ENCODE results near the gene CNOT2. TPM values are rescaled to one million over a fixed set of nuclear protein-coding genes. Genes with fewer than 3 reads are reported as not detected.

Gene CNOT2
- total RNA-seq, 2 experiments from 2014 or later: 121 to 123 TPM

- no peak for DNase-seq (ENCODE audit: low spot score)
- no peak overlapping the region for H3K27ac ChIP-seq (ENCODE audit: low read depth, low read length, poor library complexity, severe bottlenecking)
- POLR2A ChIA-PET: interaction anchor here (0.5 to 0.6 kb wide), 2 partner anchors 10 to 373 kb away, joined by 4 to 5 read pairs; no protein-coding TSS in a partner anchor
- TF ChIP-seq, protein P1, sequence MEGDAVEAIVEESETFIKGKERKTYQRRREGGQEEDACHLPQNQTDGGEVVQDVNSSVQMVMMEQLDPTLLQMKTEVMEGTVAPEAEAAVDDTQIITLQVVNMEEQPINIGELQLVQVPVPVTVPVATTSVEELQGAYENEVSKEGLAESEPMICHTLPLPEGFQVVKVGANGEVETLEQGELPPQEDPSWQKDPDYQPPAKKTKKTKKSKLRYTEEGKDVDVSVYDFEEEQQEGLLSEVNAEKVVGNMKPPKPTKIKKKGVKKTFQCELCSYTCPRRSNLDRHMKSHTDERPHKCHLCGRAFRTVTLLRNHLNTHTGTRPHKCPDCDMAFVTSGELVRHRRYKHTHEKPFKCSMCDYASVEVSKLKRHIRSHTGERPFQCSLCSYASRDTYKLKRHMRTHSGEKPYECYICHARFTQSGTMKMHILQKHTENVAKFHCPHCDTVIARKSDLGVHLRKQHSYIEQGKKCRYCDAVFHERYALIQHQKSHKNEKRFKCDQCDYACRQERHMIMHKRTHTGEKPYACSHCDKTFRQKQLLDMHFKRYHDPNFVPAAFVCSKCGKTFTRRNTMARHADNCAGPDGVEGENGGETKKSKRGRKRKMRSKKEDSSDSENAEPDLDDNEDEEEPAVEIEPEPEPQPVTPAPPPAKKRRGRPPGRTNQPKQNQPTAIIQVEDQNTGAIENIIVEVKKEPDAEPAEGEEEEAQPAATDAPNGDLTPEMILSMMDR (conservative IDR thresholded peaks at IDR 0.05; ENCODE audit: low read length): no peak
- TF ChIP-seq EZH2phosphoT487 (IDR thresholded peaks at IDR 0.05; ENCODE audit: borderline replicate concordance, low read depth, low read length): no peak
- peaks cover 57% of the 10 kb centered on the region for H3K36me3 ChIP-seq (ENCODE audit: insufficient read depth, low read length)
- no TSS peak for BruUV-seq (replicated peaks)
- peaks cover 62% of the 10 kb centered on the region for H3K4me1 ChIP-seq (ENCODE audit: insufficient read depth, low read length, poor library complexity, severe bottlenecking)
- no peaks in the 10 kb centered on the region for H3K9me2 ChIP-seq (ENCODE audit: insufficient read depth, low read length)
- H3K9me3 ChIP-seq (ENCODE audit: low read length): no peaks in the 10 kb centered on the region
- H4K20me1 ChIP-seq (ENCODE audit: insufficient read depth, low read length): peaks cover 37% of the 10 kb centered on the region; the same call in 1 of the 2 replicates
- no peak overlapping the region for H3K4me3 ChIP-seq (ENCODE audit: low read depth, low read length, poor library complexity, severe bottlenecking)
- H3K4me2 ChIP-seq (ENCODE audit: low read length): peak overlapping the region; percentile 29; the same call in 1 of the 2 replicates
- intact Hi-C loops (cut with micrococcal nuclease; ENCODE audit: unreplicated experiment): no loop called here
- peaks cover 98% of the 10 kb centered on the region for H3K79me2 ChIP-seq (ENCODE audit: insufficient read depth, low read depth, low read length)
- CTCF ChIA-PET (ENCODE audit: unreplicated experiment): no interaction called here
- no peak overlapping the region for H2AFZ ChIP-seq (ENCODE audit: low read length)
These were observed 8.0 kb downstream of the CNOT2 start for GRCh38 chr12:70251226-70251625.

DNA sequence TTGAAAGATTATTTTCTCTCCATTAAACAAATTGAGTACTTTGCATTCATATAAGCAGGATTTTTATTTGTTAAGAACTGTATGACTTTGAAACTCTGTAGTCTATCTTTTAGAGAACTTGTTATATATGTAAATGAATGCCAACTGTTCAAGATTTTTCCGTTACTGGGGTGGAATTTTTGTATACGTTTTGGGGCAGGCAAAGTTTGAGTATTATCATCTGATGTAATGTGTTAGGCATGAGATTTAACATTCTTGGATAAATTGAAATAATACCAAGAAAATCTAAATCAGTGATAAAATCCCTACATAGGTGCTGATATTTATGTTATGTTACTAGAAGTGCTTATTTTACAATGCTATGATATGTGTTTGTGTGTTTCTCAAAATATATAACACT, 8.4 kb downstream of the CNOT2 start:
- peaks cover 55% of the 10 kb centered on the region for H3K36me3 ChIP-seq (ENCODE audit: insufficient read depth, low read length)
- no peak overlapping the region for H3K4me2 ChIP-seq (ENCODE audit: low read length)
- intact Hi-C loops (cut with micrococcal nuclease; ENCODE audit: unreplicated experiment): no loop called here
- H4K20me1 ChIP-seq (ENCODE audit: insufficient read depth, low read length): peaks cover 33% of the 10 kb centered on the region; the same call in 1 of the 2 replicates
- no peak for DNase-seq (ENCODE audit: low spot score)
- TF ChIP-seq EZH2phosphoT487 (IDR thresholded peaks at IDR 0.05; ENCODE audit: borderline replicate concordance, low read depth, low read length): no peak
- TF ChIP-seq, protein P1 (conservative IDR thresholded peaks at IDR 0.05; ENCODE audit: low read length): no peak
- H3K27ac ChIP-seq (ENCODE audit: low read depth, low read length, poor library complexity, severe bottlenecking): no peak overlapping the region
- H2AFZ ChIP-seq (ENCODE audit: low read length): no peak overlapping the region
- BruUV-seq (replicated peaks): no TSS peak
- H3K4me3 ChIP-seq (ENCODE audit: low read depth, low read length, poor library complexity, severe bottlenecking): no peak overlapping the region
- CTCF ChIA-PET (ENCODE audit: unreplicated experiment): no interaction called here
- H3K4me1 ChIP-seq (ENCODE audit: insufficient read depth, low read length, poor library complexity, severe bottlenecking): peaks cover 62% of the 10 kb centered on the region
- POLR2A ChIA-PET: interaction anchor here (0.5 to 0.6 kb wide), 2 partner anchors 10 to 373 kb away, joined by 4 to 5 read pairs; no protein-coding TSS in a partner anchor
- peaks cover 98% of the 10 kb centered on the region for H3K79me2 ChIP-seq (ENCODE audit: insufficient read depth, low read depth, low read length)
- H3K9me3 ChIP-seq (ENCODE audit: low read length): no peaks in the 10 kb centered on the region; the same call in 1 of the 2 replicates
- no peaks in the 10 kb centered on the region for H3K9me2 ChIP-seq (ENCODE audit: insufficient read depth, low read length)

- peaks cover 28% of the 10 kb centered on the region; the same call in 1 of the 2 replicates for H4K20me1 ChIP-seq (ENCODE audit: insufficient read depth, low read length)
- intact Hi-C loops (cut with micrococcal nuclease; ENCODE audit: unreplicated experiment): no loop called here
- no peaks in the 10 kb centered on the region; the same call in 1 of the 2 replicates for H3K9me3 ChIP-seq (ENCODE audit: low read length)
- no peak overlapping the region for H3K4me3 ChIP-seq (ENCODE audit: low read depth, low read length, poor library complexity, severe bottlenecking)
- TF ChIP-seq, protein P1 (conservative IDR thresholded peaks at IDR 0.05; ENCODE audit: low read length): no peak
- TF ChIP-seq EZH2phosphoT487 (IDR thresholded peaks at IDR 0.05; ENCODE audit: borderline replicate concordance, low read depth, low read length): no peak
- ChIA-PET POLR2A (no interaction called here), CTCF (ENCODE audit: unreplicated experiment) (no interaction called here)
- no peak overlapping the region for H3K4me2 ChIP-seq (ENCODE audit: low read length)
- H3K36me3 ChIP-seq (ENCODE audit: insufficient read depth, low read length): peaks cover 55% of the 10 kb centered on the region
- BruUV-seq (replicated peaks): no TSS peak
- H3K79me2 ChIP-seq (ENCODE audit: insufficient read depth, low read depth, low read length): peaks cover 98% of the 10 kb centered on the region
- H3K27ac ChIP-seq (ENCODE audit: low read depth, low read length, poor library complexity, severe bottlenecking): no peak overlapping the region
- no peaks in the 10 kb centered on the region for H3K9me2 ChIP-seq (ENCODE audit: insufficient read depth, low read length)
- no peak for DNase-seq (ENCODE audit: low spot score)
- no peak overlapping the region for H2AFZ ChIP-seq (ENCODE audit: low read length)
- peaks cover 58% of the 10 kb centered on the region for H3K4me1 ChIP-seq (ENCODE audit: insufficient read depth, low read length, poor library complexity, severe bottlenecking)
These were observed 9.6 kb downstream of the CNOT2 start for GRCh38 chr12:70252832-70253231.

All from OCI-LY7 (cell line).